ENCODE measurements around the gene SMIM17. TPM values are rescaled to one million over a fixed set of nuclear protein-coding genes. Genes with fewer than 3 reads are reported as not detected.

The SMIM17 gene
- polyA plus RNA-seq (2013): 0.07 and 0.18 TPM in 2 replicates

- DNase-seq: no peak
- H3K27ac ChIP-seq (ENCODE audit: low read depth, low read length): no peak within 1 kb of the TSS
- no peak within 1 kb of the TSS for H3K4ac ChIP-seq (ENCODE audit: low read depth, low read length)
- H3K4me1 ChIP-seq (ENCODE audit: control insufficient read depth in 1 of 2, insufficient read depth in 2 of 2, low read length in 2 of 2): no peaks in the 10 kb centered on the region
- H2BK120ac ChIP-seq (ENCODE audit: insufficient read depth, low read length, poor library complexity): no peak within 1 kb of the TSS
- peaks cover 27% of the 10 kb centered on the region for H3K9me3 ChIP-seq (ENCODE audit: insufficient read depth, low read depth, low read length)
- H3K14ac ChIP-seq (ENCODE audit: low read length): no peak within 1 kb of the TSS
- no peak within 1 kb of the TSS for H3K23ac ChIP-seq (ENCODE audit: low read length)
- H4K12ac ChIP-seq (ENCODE audit: low read depth, low read length): no peak within 1 kb of the TSS
- no CpG with 5 or more reads among the region's 60 CpGs for WGBS (ENCODE audit: extremely low coverage, insufficient coverage, insufficient read length)
- H3K79me2 ChIP-seq (ENCODE audit: control insufficient read depth, insufficient read depth, low read length, poor library complexity): no peaks in the 10 kb centered on the region
- H3K4me2 ChIP-seq (ENCODE audit: low read length): no peak within 1 kb of the TSS
- H3K79me1 ChIP-seq (ENCODE audit: low read length): no peaks in the 10 kb centered on the region
- no peaks in the 10 kb centered on the region for H3K36me3 ChIP-seq (ENCODE audit: control insufficient read depth in 1 of 2, insufficient read depth in 2 of 2, low read length in 2 of 2)
- H3K18ac ChIP-seq (ENCODE audit: low read length): no peak within 1 kb of the TSS
- no peak within 1 kb of the TSS for H3K4me3 ChIP-seq (ENCODE audit: low read depth, low read length)
- H2AK5ac ChIP-seq (ENCODE audit: low read length): no peak within 1 kb of the TSS
- no peaks in the 10 kb centered on the region for H3K27me3 ChIP-seq (ENCODE audit: insufficient read depth, low read length)
- no peak within 1 kb of the TSS for H2BK5ac ChIP-seq (ENCODE audit: low read depth, low read length, poor library complexity)
- no peak within 1 kb of the TSS for H4K8ac ChIP-seq (ENCODE audit: low read depth, low read length)
- no peak within 1 kb of the TSS for H4K91ac ChIP-seq (ENCODE audit: low read depth, low read length)
- no peak within 1 kb of the TSS for H2AFZ ChIP-seq (ENCODE audit: insufficient read depth, low read length, poor library complexity)
- H2BK12ac ChIP-seq (ENCODE audit: low read length): no peak within 1 kb of the TSS
- no peak within 1 kb of the TSS for H3K9ac ChIP-seq (ENCODE audit: low read length)
These were observed at the start of gene SMIM17 for GRCh38 chr19:56642711-56643459. SMIM17 (plus strand) TSS chr19:56643159; CDS start chr19:56645668, 2,509 bp downstream.

- H3K79me2 ChIP-seq (ENCODE audit: control insufficient read depth, insufficient read depth, low read length, poor library complexity): peaks cover 5% of the 10 kb centered on the region
- H3K79me1 ChIP-seq (ENCODE audit: low read length): peaks cover 4% of the 10 kb centered on the region
- H3K36me3 ChIP-seq (ENCODE audit: control insufficient read depth in 1 of 2, insufficient read depth in 2 of 2, low read length in 2 of 2): peaks cover 0 to 3% of the 10 kb centered on the region in 2 experiments
- DNase-seq: no peak
- H4K8ac ChIP-seq (ENCODE audit: low read depth, low read length): peak overlapping the region; percentile 70
- H3K27me3 ChIP-seq (ENCODE audit: insufficient read depth, low read length): no peaks in the 10 kb centered on the region
- peaks cover 10 to 11% of the 10 kb centered on the region in 2 experiments for H3K4me1 ChIP-seq (ENCODE audit: control insufficient read depth in 1 of 2, insufficient read depth in 2 of 2, low read length in 2 of 2)
- H3K18ac ChIP-seq (ENCODE audit: low read length): no peak overlapping the region
- H3K14ac ChIP-seq (ENCODE audit: low read length): no peak overlapping the region
- no peak overlapping the region for H3K23ac ChIP-seq (ENCODE audit: low read length)
- H3K4me2 ChIP-seq (ENCODE audit: low read length): no peak overlapping the region
- peak overlapping the region; percentile 80 for H2AFZ ChIP-seq (ENCODE audit: insufficient read depth, low read length, poor library complexity)
- no peak overlapping the region for H3K4ac ChIP-seq (ENCODE audit: low read depth, low read length)
- peaks cover 10% of the 10 kb centered on the region for H3K9me3 ChIP-seq (ENCODE audit: insufficient read depth, low read depth, low read length)
- H4K12ac ChIP-seq (ENCODE audit: low read depth, low read length): peak overlapping the region; percentile 36
- H2BK120ac ChIP-seq (ENCODE audit: insufficient read depth, low read length, poor library complexity): no peak overlapping the region
- H2BK5ac ChIP-seq (ENCODE audit: low read depth, low read length, poor library complexity): no peak overlapping the region
- H3K27ac ChIP-seq (ENCODE audit: low read depth, low read length): no peak overlapping the region
- WGBS (ENCODE audit: extremely low coverage, insufficient coverage, insufficient read length): 100% methylated on average over 1 of the region's 4 CpGs
- no peak overlapping the region for H4K91ac ChIP-seq (ENCODE audit: low read depth, low read length)
- H3K4me3 ChIP-seq (ENCODE audit: low read depth, low read length): no peak overlapping the region
- H2BK12ac ChIP-seq (ENCODE audit: low read length): no peak overlapping the region
- H2AK5ac ChIP-seq (ENCODE audit: low read length): no peak overlapping the region
- no peak overlapping the region for H3K9ac ChIP-seq (ENCODE audit: low read length)
These were observed 48.5 kb upstream of the SMIM17 start for GRCh38 chr19:56594446-56594782.

- Histone ChIP-seq H3K9ac (ENCODE audit: low read length) (peak within 1 kb of the TSS; percentile 76), H3K4me1 (ENCODE audit: control insufficient read depth in 1 of 2, insufficient read depth in 2 of 2, low read length in 2 of 2) (peaks cover 10 to 11% of the 10 kb centered on the region in 2 experiments), H3K4ac (ENCODE audit: low read depth, low read length) (peak within 1 kb of the TSS; percentile 35), H3K18ac (ENCODE audit: low read length) (peak within 1 kb of the TSS; percentile 47), H3K79me2 (ENCODE audit: control insufficient read depth, insufficient read depth, low read length, poor library complexity) (peaks cover 5% of the 10 kb centered on the region), H2BK5ac (ENCODE audit: low read depth, low read length, poor library complexity) (peak within 1 kb of the TSS; percentile 1), H3K9me3 (ENCODE audit: insufficient read depth, low read depth, low read length) (peaks cover 4% of the 10 kb centered on the region), H3K79me1 (ENCODE audit: low read length) (peaks cover 4% of the 10 kb centered on the region), H3K27ac (ENCODE audit: low read depth, low read length) (no peak within 1 kb of the TSS), H3K23ac (ENCODE audit: low read length) (no peak within 1 kb of the TSS), H3K4me3 (ENCODE audit: low read depth, low read length) (peak within 1 kb of the TSS; percentile 96), H2AK5ac (ENCODE audit: low read length) (peak within 1 kb of the TSS; percentile 26), H3K36me3 (ENCODE audit: control insufficient read depth in 1 of 2, insufficient read depth in 2 of 2, low read length in 2 of 2) (peaks cover 0 to 3% of the 10 kb centered on the region in 2 experiments), H3K27me3 (ENCODE audit: insufficient read depth, low read length) (no peaks in the 10 kb centered on the region), H2BK120ac (ENCODE audit: insufficient read depth, low read length, poor library complexity) (peak within 1 kb of the TSS; percentile 16), H4K12ac (ENCODE audit: low read depth, low read length) (peak within 1 kb of the TSS; percentile 49), H2BK12ac (ENCODE audit: low read length) (no peak within 1 kb of the TSS), H4K91ac (ENCODE audit: low read depth, low read length) (peak within 1 kb of the TSS; percentile 57), H4K8ac (ENCODE audit: low read depth, low read length) (peak within 1 kb of the TSS; percentile 78), H3K14ac (ENCODE audit: low read length) (peak within 1 kb of the TSS; percentile 85), H3K4me2 (ENCODE audit: low read length) (peak within 1 kb of the TSS; percentile 78), H2AFZ (ENCODE audit: insufficient read depth, low read length, poor library complexity) (peak within 1 kb of the TSS; percentile 80)
- DNase-seq: peak; percentile 75 to 88
- 100% methylated on average over 1 of the region's 52 CpGs for whole genome bisulfite sequencing (ENCODE audit: extremely low coverage, insufficient coverage, insufficient read length)
These were observed 48.0 kb upstream of the SMIM17 start, which contains the start of gene ZNF71 for GRCh38 chr19:56594783-56595547. ZNF71 (plus strand) TSS chr19:56595302; CDS start chr19:56601559, 6,257 bp downstream.

GRCh38 chr19:56595548-56595899 lies 47.4 kb upstream of the SMIM17 start:
- Histone ChIP-seq H4K12ac (ENCODE audit: low read depth, low read length) (peak overlapping the region; percentile 49), H2AK5ac (ENCODE audit: low read length) (peak overlapping the region; percentile 26), H3K18ac (ENCODE audit: low read length) (peak overlapping the region; percentile 47), H4K91ac (ENCODE audit: low read depth, low read length) (peak overlapping the region; percentile 57), H3K27me3 (ENCODE audit: insufficient read depth, low read length) (no peaks in the 10 kb centered on the region), H2BK120ac (ENCODE audit: insufficient read depth, low read length, poor library complexity) (peak overlapping the region; percentile 16), H3K4me3 (ENCODE audit: low read depth, low read length) (peak overlapping the region; percentile 96), H2AFZ (ENCODE audit: insufficient read depth, low read length, poor library complexity) (peak overlapping the region; percentile 46), H3K27ac (ENCODE audit: low read depth, low read length) (no peak overlapping the region), H3K14ac (ENCODE audit: low read length) (peak overlapping the region; percentile 85), H4K8ac (ENCODE audit: low read depth, low read length) (peak overlapping the region; percentile 78), H3K9ac (ENCODE audit: low read length) (peak overlapping the region; percentile 76), H3K36me3 (ENCODE audit: control insufficient read depth in 1 of 2, insufficient read depth in 2 of 2, low read length in 2 of 2) (peaks cover 0 to 3% of the 10 kb centered on the region in 2 experiments), H3K79me2 (ENCODE audit: control insufficient read depth, insufficient read depth, low read length, poor library complexity) (peaks cover 5% of the 10 kb centered on the region), H3K23ac (ENCODE audit: low read length) (no peak overlapping the region), H3K4me2 (ENCODE audit: low read length) (peak overlapping the region; percentile 78), H3K4me1 (ENCODE audit: control insufficient read depth in 1 of 2, insufficient read depth in 2 of 2, low read length in 2 of 2) (peaks cover 10 to 11% of the 10 kb centered on the region in 2 experiments), H3K4ac (ENCODE audit: low read depth, low read length) (peak overlapping the region; percentile 35), H3K79me1 (ENCODE audit: low read length) (peaks cover 4% of the 10 kb centered on the region), H2BK5ac (ENCODE audit: low read depth, low read length, poor library complexity) (peak overlapping the region; percentile 1), H2BK12ac (ENCODE audit: low read length) (no peak overlapping the region), H3K9me3 (ENCODE audit: insufficient read depth, low read depth, low read length) (no peaks in the 10 kb centered on the region)
- DNase-seq: no peak
- WGBS (ENCODE audit: extremely low coverage, insufficient coverage, insufficient read length): no CpG with 5 or more reads among the region's 4 CpGs
